Amniotic epithelial cell (primary cell): ENCODE data around the gene LSM6.

Experiments
- DNase-seq: peaks from one replicate; pipeline ENCODE4 v3.0.0-alpha.2; 2010; ENCODE audit warnings: low read depth

Gene LSM6

DNA sequence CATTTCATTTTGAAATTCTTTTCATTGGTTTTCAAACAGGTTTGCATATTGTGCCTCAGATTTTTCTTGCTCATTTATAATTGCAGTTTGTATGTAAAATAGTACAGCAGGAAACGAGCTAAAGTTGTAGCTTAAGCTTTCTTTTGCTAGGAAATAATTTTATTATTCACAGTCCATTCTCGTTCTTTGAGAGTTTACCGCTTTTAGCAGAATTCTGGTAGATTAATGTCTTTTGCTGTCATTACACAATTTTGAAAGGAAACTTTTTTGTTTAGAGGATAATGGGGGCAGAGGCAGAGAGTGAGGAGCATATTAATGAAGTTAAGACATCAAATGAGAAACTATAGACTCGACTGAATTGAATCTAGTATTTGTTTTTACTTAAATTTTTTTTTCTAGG, 10.5 kb downstream of the LSM6 start:
- no peak for DNase-seq

DNA sequence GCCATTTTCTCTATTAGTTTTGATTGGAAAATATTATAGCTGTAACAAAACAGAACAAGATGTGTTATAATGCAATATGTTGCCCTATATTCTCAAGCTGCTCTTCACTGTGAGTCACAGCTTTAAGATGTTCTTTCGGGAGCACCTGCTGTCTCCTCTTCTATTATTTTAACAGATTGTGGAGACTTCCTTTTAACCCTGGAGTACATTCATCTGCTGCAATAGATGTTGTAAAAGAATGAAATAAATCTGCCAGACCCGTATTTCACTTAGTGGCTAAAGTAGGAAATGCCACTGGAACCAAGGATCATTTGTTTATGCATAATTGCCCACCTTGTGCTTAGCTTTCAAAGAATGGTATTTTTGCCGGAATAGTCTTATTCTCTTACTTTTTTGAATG, 11.1 kb downstream of the LSM6 start:
- DNase-seq = no peak

DNA sequence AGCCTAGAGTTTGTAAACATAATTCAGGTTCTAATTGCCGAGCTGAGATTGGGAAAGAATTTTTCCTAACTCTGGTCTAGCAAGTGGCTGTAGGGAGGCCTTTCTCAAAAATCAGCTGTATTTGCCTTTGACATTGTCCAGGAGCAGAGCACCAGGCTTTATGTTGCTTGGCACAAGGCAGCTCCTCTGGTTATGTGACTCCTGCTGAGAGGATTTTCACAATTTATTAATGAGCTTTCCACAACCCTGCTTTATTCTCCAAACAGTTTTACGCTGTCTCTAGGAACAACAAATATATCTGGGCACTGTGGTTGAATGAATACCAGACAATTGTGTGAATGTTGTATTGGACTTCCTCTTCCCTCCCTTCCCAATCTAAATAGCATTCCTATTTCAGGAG, 14.9 kb downstream of the LSM6 start:
- peak; percentile 18 for DNase-seq

DNA sequence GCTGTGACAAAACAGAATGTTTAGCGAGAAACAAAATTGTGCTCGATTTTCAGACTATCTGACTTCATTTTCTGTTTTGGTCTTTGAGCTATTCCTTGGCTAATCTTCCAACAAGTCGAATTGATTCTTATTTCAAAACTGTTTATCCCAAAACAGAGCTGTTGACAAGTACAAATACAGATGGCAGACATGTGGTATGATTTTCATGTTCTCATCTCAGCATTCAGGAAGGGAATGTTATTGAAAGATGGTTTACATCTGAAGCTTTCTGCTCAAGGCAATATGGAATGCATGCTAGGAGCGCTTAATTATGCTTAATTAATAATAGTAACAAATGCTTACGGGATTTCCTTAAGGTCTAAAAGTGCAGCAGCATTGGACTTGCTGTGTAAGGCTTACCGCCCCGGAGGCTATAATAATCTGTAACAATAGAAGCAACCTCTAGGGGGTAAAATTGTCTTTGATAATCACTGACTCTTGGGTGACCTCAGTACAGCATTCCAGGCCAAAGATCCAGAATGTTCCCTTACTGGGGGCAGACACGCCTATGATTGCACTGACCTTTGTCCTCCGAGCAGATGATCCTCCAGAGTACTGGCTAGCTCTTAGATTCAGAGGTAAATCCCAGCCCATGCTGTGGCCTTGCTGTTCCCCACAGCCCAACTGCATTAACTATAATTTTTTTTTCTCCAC, 16.4 kb downstream of the LSM6 start:
- DNase-seq = no peak

DNA sequence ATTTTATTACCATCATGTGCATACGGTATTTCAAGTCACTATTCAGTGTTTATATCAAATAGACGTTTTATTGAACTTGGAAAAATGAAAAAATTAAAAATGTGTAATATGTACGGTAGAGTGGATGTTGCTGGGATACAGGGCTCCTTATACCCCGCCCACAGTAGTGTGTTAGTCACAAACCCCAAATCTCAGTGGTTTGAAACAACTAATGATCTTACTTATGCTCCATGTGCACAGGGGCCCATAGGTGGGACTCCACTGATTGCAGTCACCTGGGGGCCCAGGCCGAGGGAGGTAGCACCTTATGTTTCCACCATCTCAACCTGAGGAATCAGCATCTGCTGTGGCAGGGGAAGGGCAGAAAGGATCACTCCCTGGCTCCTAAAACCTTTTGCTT, 18.1 kb downstream of the LSM6 start:
- no peak for DNase-seq

DNA sequence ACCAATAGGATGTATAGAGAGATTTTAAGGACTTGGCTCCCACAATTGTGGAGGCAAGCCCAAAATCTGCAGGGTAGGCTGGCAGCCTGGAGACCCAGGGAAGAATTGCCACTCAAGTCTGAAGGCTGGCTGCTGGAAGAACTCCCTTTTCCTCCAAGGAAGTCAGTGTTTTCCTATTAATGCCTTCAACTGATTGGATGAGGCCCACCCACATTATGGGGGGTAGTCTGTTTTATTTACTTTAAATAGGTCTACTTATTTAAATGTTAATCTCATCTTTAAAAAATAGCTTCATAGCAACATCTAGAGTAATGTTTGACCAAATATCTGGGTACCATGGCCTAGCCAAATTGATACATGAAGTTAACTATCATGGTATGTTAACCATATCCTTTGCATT, 18.7 kb downstream of the LSM6 start:
- DNase-seq = no peak

DNA sequence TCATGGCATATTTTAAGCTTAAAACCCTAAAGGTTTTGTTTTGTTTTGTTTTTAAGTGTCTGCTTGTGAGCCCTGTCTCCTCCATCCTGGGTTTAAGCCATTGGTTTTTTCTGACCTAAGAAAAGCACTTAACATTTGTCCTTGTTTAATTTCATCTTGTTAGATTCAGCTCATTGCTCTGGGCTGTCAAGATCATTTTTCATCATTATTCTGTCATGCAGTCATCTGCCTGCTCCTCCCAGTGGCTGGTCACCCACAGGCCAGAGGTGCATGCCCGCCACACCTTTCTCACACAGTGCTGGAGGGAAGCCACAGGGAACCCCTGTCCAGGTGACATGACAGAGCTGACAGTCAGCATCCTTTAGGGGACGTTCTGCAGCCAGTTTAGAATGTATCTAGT, 27.1 kb downstream of the LSM6 start:
- no peak for DNase-seq

DNA sequence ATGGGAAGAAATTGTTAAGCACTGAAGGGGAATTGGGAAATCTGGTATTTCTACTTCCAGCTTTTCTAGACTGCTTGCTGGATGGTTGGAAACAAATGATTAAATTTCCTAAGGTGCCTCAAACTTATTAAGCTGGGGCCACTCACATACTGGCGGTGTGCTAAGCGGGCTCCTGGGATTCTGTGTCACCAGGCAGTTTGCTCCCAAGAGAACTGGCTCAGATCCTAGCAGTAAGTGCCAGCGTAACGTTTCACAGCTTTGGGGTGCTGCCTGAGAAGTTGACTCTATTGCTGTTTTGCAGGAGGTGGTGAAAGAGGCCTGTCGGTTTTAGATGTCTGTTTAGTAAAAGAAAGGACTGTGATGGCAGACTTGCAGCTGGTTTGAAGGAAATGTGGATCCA, 31.9 kb downstream of the LSM6 start:
- no peak for DNase-seq

DNA sequence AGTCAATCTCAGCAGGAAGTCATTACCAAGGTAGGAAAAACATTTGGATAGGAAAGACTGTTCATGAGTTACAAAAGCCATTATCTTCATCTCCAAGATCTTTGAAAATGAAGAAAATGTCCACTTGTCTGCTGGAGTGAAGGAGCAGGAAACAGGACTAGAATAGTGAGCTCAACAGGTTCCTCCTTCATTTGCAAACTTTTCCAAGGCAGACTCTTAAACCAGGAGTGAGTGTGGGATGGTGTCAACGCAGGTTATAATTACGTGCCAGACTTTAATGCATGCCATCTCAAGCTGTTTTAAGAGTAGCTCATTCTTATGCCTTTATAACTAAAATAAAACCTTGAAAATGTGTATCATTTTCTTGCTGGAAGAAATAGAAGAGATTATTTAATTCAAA, 35.4 kb downstream of the LSM6 start:
- no peak for DNase-seq

DNA sequence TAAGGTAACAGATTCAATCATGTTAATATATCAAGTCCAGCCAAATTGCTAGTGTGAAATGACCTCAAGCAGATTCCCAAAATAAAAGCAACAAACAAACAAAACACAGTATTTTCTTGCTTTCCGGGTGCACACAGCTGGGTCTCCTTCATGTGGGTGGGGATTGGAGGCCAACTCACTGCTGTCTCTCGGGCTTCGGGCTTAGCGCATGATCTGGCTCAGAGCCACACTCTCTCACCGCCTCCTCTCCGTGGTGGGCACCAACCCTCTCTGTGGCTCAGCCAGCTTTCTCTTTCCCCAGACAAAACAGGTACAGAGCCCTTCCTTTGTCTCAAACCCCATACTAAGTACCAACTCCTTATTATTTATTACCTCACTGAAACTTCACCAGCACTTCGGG, 35.9 kb downstream of the LSM6 start:
- no peak for DNase-seq

DNA sequence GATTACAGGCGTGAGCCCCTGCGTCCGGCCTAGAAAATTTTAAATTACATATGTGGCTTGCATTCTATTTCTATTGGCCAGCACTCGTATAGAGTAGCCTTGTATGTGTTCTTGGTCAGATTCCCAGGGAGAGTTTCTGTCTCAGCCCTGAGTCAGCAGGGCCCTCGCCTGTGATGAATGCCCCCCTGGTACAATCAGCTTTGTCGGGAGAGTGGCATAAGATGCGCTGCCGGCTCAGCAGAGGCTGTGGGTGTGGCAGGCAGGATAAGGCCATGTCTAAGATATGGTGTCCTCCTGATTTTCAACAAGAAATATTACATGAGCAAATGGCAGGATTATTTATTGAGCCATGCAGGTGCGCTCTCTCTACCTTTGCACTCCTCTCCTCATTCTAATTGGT, 37.3 kb downstream of the LSM6 start:
- no peak for DNase-seq

DNA sequence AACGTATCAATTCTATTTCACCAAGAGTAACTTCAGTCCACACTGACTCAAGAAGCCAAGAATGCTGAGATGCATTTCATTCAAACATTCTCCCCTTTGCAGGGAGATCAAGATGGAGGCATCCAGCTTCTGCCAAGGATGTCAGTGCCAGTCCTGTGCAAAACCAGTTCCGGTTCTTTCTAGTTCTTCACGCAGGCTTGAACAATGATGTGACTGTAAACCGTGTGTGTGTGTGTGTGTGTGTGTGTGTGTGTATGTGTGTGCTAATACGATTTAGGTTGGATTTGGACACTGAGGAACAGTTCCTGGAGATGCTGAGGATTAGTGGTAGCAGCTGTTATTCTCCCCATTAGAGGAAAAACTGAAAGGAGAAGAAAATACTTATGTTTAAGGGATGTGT, 38.7 kb downstream of the LSM6 start, which contains the start of gene REELD1:
Gene REELD1 (plus strand): TSS at position 301 of the 400 bp plus-strand sequence. CDS start 2,415 bp downstream, outside the sequence.
- no peak for DNase-seq

DNA sequence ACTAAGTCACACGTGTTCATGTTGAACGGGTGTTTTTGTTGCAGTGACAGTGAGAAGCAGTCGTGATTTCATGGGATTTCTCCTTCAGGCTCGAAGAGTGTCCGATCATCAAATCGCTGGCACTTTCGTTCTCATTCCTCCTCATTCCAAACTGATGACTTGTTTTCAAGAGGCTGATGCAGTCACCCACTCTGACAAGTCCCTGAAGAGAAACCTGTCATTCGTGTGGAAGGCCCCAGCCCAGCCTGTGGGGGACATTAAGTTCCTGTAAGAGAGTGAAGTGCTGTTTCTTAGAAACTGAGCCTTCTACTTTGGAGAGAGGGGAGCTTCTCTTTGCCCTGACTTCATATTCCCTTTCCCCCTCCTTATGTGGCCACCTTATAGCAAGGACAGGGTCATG, 46.8 kb downstream of the LSM6 start:
- DNase-seq = peak; percentile 55

DNA sequence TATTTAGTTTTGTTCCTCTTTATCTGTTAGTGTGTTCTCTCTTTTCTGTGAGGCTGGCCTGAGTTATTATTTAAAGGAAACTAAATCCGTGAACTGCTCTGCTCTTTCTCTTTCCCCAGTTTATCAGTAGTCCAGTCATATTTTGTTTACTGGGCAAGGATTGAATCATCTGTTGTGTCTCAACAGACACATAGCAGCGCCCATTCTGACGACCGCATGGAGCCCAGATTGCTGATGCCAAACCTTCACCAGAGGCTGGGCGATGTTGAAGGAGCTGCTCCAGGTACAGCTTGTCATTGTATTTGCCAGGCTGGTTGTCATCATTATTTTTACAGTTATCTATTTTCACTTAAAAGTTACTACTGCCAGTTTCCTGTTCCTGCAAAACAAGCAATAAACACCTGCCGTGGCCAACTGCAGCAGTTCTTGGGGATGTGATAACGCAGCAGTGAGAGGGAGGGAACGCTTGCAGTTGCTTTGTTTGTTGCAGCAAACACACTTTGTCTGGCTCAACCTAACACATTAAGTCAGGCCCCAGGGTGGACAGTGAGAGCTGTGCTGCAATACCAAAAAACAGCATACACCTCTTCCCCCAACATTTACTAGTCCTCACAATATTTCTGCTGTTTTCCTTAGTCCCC, 48.9 kb downstream of the LSM6 start:
- DNase-seq = peak; percentile 93

DNA sequence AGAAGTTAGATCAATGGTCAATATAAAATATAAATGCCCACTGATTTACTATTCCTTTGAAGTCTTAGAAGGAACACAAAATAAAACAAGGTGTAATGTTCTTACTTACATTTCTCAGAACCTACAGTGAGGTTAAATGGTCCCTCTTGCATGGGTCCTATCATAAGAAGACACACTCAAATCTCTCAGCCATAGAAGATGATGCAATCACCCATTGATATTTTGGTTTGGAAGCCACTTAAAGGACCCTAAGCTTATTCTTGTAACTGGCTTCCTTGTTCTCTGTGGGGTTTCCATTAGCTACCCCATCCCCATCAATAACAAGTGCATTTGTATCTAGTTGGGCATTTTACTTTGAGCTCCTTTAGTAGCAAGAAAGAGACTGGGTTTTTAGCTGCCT, 53.9 kb downstream of the LSM6 start:
- no peak for DNase-seq

DNA sequence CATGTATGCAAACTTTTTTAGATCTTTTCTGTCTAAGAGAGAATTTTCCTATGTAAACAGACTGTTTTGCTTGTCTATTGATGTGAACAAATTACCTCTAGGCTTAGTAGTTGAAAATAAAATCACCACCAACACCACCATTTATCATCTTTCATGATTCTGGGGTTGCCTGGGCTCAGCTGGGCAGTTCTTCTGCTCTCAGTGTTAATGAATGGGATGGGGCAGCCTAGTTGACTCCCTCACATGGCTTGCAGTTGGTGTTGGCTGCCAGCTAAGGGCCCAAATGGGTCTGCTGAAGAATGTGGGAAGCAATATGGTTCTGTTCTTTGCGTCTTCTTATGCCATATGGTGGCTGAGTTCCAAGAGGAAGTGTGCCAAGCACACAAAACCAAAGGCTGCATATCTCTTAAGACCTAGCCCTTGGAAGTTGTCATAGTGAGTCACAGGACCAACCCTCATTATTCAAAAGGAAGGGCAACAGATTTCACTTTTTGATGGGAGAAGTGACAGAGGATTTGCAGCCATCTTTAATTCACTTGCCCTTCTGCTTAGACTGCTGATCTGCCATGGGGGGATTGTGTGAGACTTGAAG, 56.7 kb downstream of the LSM6 start:
- DNase-seq = no peak

DNA sequence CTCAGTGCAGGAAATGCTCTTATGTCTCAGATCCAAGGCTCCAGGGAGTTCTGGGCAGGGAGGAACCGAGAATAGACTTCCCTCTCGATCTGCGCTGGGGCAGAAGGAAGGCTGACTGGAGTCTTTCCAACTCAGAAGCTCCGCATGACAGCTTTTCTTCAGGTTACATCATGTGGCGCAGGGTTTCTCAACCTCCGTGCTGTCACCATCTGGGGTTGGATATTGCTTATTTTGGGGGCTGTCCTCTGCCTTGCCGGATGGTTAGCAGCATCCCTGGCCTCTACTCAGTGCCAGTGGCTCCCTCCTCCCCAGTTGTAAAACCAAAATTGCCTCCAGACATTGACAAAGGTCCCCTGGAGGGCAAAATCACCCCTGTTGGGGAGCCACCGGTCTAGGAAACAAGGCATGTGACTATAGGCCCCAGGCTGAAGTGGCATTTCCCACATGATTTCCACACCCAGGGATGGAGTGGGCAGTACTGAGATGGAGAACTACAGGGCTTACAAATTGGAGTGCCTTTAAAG, 60.2 kb downstream of the LSM6 start:
- no peak for DNase-seq

DNA sequence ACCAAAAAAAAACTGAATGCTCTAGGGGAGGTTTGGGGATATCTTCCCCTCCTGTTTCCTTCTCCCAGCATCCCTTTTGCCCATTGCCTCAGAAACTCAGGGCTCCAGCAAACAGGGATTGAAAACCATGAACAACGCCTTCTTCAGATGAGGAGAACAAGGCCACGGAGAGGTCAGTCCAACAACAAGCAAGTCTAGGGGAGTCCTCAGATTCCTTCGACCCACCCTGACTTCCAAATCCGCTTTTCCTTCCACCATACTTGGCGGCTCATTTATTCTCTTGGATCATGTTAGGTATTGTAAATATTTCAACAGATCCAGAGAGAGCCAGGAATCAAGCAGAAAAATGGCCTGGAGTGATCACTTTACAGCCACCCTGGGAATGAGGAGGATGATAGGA, 60.7 kb downstream of the LSM6 start:
- no peak for DNase-seq

DNA sequence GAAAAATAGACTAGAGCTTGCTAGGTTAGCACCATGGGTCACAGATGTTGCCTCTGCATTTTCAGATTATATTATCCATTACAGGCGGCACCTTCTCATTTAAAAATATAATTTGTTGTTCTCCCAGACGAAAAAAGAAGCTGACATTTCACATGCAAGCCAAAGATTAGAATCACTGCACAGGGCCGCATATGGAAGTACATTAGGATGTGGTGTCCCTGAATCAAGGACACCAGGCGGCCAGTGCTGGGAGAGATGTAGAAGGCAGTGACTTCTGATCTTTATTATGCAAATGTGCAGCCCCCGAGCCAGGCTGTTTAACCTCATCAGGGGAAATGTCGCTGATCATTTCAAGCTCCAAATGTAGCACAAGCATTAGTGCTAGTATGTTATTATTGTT, 61.6 kb downstream of the LSM6 start:
- no peak for DNase-seq

DNA sequence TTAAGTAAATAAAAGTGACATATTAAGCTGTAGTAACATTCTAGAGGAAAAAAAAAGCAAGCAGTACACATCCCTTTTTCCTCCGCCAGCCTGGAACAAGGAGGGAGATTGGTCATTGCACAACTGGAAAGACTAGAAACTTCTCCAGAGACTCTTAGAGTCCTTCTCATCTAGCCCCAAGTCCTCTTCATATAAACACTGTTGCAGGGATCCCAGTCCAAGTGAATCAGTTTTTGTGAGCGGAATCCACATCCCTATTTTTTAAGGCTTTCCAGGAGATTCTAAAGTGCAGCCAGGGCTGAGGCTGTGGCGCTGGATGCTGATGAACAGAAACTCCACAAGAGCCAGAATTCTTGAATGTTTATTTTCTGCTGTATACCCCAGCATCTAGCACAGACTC, 62.6 kb downstream of the LSM6 start:
- no peak for DNase-seq
